Suprapubic skin (tissue), 4 donors: ENCODE results near the gene PGPEP1. TPM values are rescaled to one million over a fixed set of nuclear protein-coding genes. Genes with fewer than 3 reads are reported as not detected.
A peak's percentile ranks its signal among the peaks of the same experiment; 100 is the strongest.

Experiments used
- DNase-seq, 2 donors: peaks; one replicate each; pipeline ENCODE4 v3.0.0-alpha.2; 2019; ENCODE audit warnings: low spot score in 2 of 2
- H3K27ac ChIP-seq: fragments of 200-600 bp; sonication (generic); one replicate; pipeline ENCODE4 v1.5.1; 2019
- H3K27me3 ChIP-seq: fragments of 200-600 bp; sonication (generic); one replicate; pipeline ENCODE4 v1.5.1; 2019
- H3K36me3 ChIP-seq: fragments of 200-600 bp; sonication (generic); one replicate; pipeline ENCODE4 v1.5.1; 2019
- H3K4me1 ChIP-seq: fragments of 200-600 bp; sonication (generic); one replicate; pipeline ENCODE4 v1.5.1; 2019
- H3K4me3 ChIP-seq: fragments of 200-600 bp; sonication (generic); one replicate; pipeline ENCODE4 v1.5.1; 2019; ENCODE audit warnings: mild to moderate bottlenecking
- H3K9me3 ChIP-seq: fragments of 200-600 bp; sonication (generic); one replicate; pipeline ENCODE4 v1.5.1; 2019
- CTCF ChIP-seq, 2 donors: fragments of 200-600 bp in 1 of 2; fragments of 450-650 bp in 1 of 2; sonication (generic) in 1 of 2; IDR thresholded peaks; one replicate each; pipeline ENCODE4 v1.5.1; 2016 to 2019; ENCODE audit warnings: antibody characterized with exemption in 2 of 2, mild to moderate bottlenecking in 1 of 2, moderate library complexity in 1 of 2
- EP300 ChIP-seq: sonication (generic); formaldehyde crosslinking; IDR thresholded peaks from one replicate; pipeline ENCODE4 v1.6.1; 2017; ENCODE audit warnings: antibody characterized with exemption
- POLR2A ChIP-seq, 2 donors: fragments of 450-650 bp; IDR thresholded peaks; one replicate each; pipeline ENCODE4 v1.6.1; 2017; ENCODE audit warnings: antibody characterized with exemption in 2 of 2, mild to moderate bottlenecking in 2 of 2, moderate library complexity in 2 of 2
- POLR2AphosphoS5 ChIP-seq, 3 donors: sonication (generic); formaldehyde crosslinking; IDR thresholded peaks; one replicate each; pipeline ENCODE4 v1.6.1; 2017; ENCODE audit warnings: antibody characterized with exemption in 3 of 3
- WGBS: methylation state at CpG from one replicate; pipeline ENCODE4 v1.1.5; 2018; 5-methylcytosine and 5-hydroxymethylcytosine counted together
- total RNA-seq, 4 donors: library from RNA; depleted of rRNA; stranded (reverse); fragments of >200 nt; gene quantifications; one replicate each; pipeline ENCODE4 v1.1.0, GENCODE V29; 2016

Gene PGPEP1
- total RNA-seq, 4 donors from 2014 or later: 4.6 to 8.0 (median 7.6) TPM

GRCh38 chr19:18293642-18294466 lies 46.5 kb upstream of the PGPEP1 start:
- Histone ChIP-seq H3K27me3 (no peaks in the 10 kb centered on the region), H3K27ac (peak overlapping the region; percentile 91), H3K4me3 (peak overlapping the region; percentile 72), H3K36me3 (no peaks in the 10 kb centered on the region), H3K9me3 (no peaks in the 10 kb centered on the region), H3K4me1 (peaks cover 43% of the 10 kb centered on the region)
- no peak for TF ChIP-seq POLR2AphosphoS5 (IDR thresholded peaks at IDR 0.05)
- no peak for TF ChIP-seq EP300
- TF ChIP-seq CTCF (IDR thresholded peaks at IDR 0.05): no peak
- TF ChIP-seq POLR2A (IDR thresholded peaks at IDR 0.05): no peak
- DNase-seq: peak in 1 of 2 donors; percentile 72
- WGBS: 46% methylated on average over 16 of the region's 18 CpGs

GRCh38 chr19:18294467-18294864 lies 45.9 kb upstream of the PGPEP1 start:
- 28% methylated on average over 4 of the region's 9 CpGs for WGBS
- peaks cover 43% of the 10 kb centered on the region for H3K4me1 ChIP-seq
- peak in 1 of 2 donors; percentile 81 for DNase-seq
- no peaks in the 10 kb centered on the region for H3K9me3 ChIP-seq
- peak overlapping the region; percentile 91 for H3K27ac ChIP-seq
- no peaks in the 10 kb centered on the region for H3K27me3 ChIP-seq
- TF ChIP-seq EP300 (no peak), POLR2AphosphoS5 (IDR thresholded peaks at IDR 0.05) (no peak), CTCF (IDR thresholded peaks at IDR 0.05) (no peak), POLR2A (IDR thresholded peaks at IDR 0.05) (no peak)
- no peaks in the 10 kb centered on the region for H3K36me3 ChIP-seq
- H3K4me3 ChIP-seq: no peak overlapping the region

- Histone ChIP-seq H3K36me3 (no peaks in the 10 kb centered on the region), H3K27me3 (no peaks in the 10 kb centered on the region), H3K4me1 (peaks cover 38% of the 10 kb centered on the region), H3K9me3 (no peaks in the 10 kb centered on the region), H3K27ac (no peak overlapping the region), H3K4me3 (no peak overlapping the region)
- DNase-seq: peak in 1 of 2 donors; percentile 60
- 73% methylated on average over 4 of the region's 4 CpGs for WGBS
- TF ChIP-seq POLR2AphosphoS5 (IDR thresholded peaks at IDR 0.05) (no peak), POLR2A (IDR thresholded peaks at IDR 0.05) (no peak), EP300 (no peak), CTCF (IDR thresholded peaks at IDR 0.05) (no peak)
These were observed 45.4 kb upstream of the PGPEP1 start for GRCh38 chr19:18295034-18295451.

GRCh38 chr19:18297308-18297707 lies 43.1 kb upstream of the PGPEP1 start:
- Histone ChIP-seq H3K27me3 (no peaks in the 10 kb centered on the region), H3K36me3 (no peaks in the 10 kb centered on the region), H3K4me1 (peaks cover 31% of the 10 kb centered on the region), H3K9me3 (no peaks in the 10 kb centered on the region), H3K27ac (no peak overlapping the region), H3K4me3 (no peak overlapping the region)
- DNase-seq: no peak
- 62% methylated on average over 4 of the region's 4 CpGs for WGBS
- TF ChIP-seq EP300 (no peak), CTCF (IDR thresholded peaks at IDR 0.05) (no peak), POLR2AphosphoS5 (IDR thresholded peaks at IDR 0.05) (no peak), POLR2A (IDR thresholded peaks at IDR 0.05) (no peak)

GRCh38 chr19:18298601-18299000 lies 41.8 kb upstream of the PGPEP1 start:
- Histone ChIP-seq H3K4me3 (no peak overlapping the region), H3K27ac (no peak overlapping the region), H3K27me3 (no peaks in the 10 kb centered on the region), H3K9me3 (no peaks in the 10 kb centered on the region), H3K4me1 (peaks cover 31% of the 10 kb centered on the region), H3K36me3 (no peaks in the 10 kb centered on the region)
- WGBS: 83% methylated on average over 6 of the region's 6 CpGs
- TF ChIP-seq POLR2A (IDR thresholded peaks at IDR 0.05) (no peak), POLR2AphosphoS5 (IDR thresholded peaks at IDR 0.05) (no peak), CTCF (IDR thresholded peaks at IDR 0.05) (no peak), EP300 (no peak)
- DNase-seq: no peak
